HFF-Myc (cell line): ENCODE data around the gene TTC17.

Source experiments
- DNase-seq: peaks from one replicate; pipeline ENCODE4 v3.0.0-alpha.2; 2011; ENCODE audit warnings: low read depth; ENCODE audit errors: extremely low read depth
- H3K4me3 ChIP-seq: replicated peaks from 2 replicates; pipeline ENCODE4 v1.5.1; 2011; ENCODE audit warnings: low read depth, mild to moderate bottlenecking, control low read depth, low read length
- CTCF ChIP-seq: IDR thresholded peaks from 2 replicates; pipeline ENCODE4 v1.5.1; 2012; ENCODE audit warnings: mild to moderate bottlenecking, low read depth, low read length, control low read depth; ENCODE audit errors: missing control alignments

The TTC17 gene

GRCh38 chr11:43537833-43538615, 179.3 kb downstream of the TTC17 start:
- no peak for TF ChIP-seq CTCF
- no peak for DNase-seq
- H3K4me3 ChIP-seq, result no peak overlapping the region

- no peak for DNase-seq
- no peak overlapping the region for H3K4me3 ChIP-seq
- TF ChIP-seq CTCF, result no peak
These were observed 183.3 kb downstream of the TTC17 start for GRCh38 chr11:43541993-43542392.

- DNase-seq, result no peak
- H3K4me3 ChIP-seq, result no peak overlapping the region
- TF ChIP-seq CTCF, result no peak
These were observed 184.3 kb downstream of the TTC17 start for GRCh38 chr11:43542750-43543712.
